SK-N-SH (cell line): ENCODE measurements around the gene SUPT3H. TPM values are rescaled to one million over a fixed set of nuclear protein-coding genes. Genes with fewer than 3 reads are reported as not detected.

Experiments used
- CTCF ChIA-PET: fragments of 300-600, 350-600 bp; formaldehyde crosslinking; extraction: SDS; loops from one replicate; lab custom pipeline; 2021; lab: Yijun Ruan, JAX
- POLR2A ChIA-PET: fragments of 350-600 bp; sonication (Branson Sonifier 250); formaldehyde crosslinking; extraction: SDS; loops from one replicate; lab custom pipeline; 2020; ENCODE audit warnings: antibody characterized with exemption, inconsistent platforms; lab: Yijun Ruan, JAX
- DNase-seq: peaks from one replicate; pipeline ENCODE4 v3.0.0; 2012
- H2AFZ ChIP-seq: fragments of 200-600 bp; sonication (generic); 2 replicates; pipeline ENCODE4 v1.8.1; 2016; ENCODE audit warnings: antibody characterized with exemption, mild to moderate bottlenecking, low read depth
- H3F3A ChIP-seq: fragments of 200-600 bp; sonication (generic); replicated peaks from 2 replicates; pipeline ENCODE3; 2016; ENCODE audit warnings: antibody characterized with exemption, mild to moderate bottlenecking; ENCODE audit not compliant: insufficient read depth
- H3K27ac ChIP-seq, 2 experiments: fragments of 200-500 bp in 1 of 2; fragments of 200-600 bp in 1 of 2; sonication (Bioruptor generic) in 1 of 2; sonication (generic), shearing (Covaris generic) in 1 of 2; 2 replicates each; pipeline versions ENCODE4 v1.5.1 to v1.6.1; 2014 to 2016; ENCODE audit warnings: low read depth in 2 of 2, inconsistent platforms in 1 of 2, low read length in 1 of 2, mild to moderate bottlenecking in 1 of 2, mixed read lengths in 1 of 2
- H3K27me3 ChIP-seq: fragments of 200-600 bp; sonication (generic), shearing (Covaris generic); 2 replicates; pipeline ENCODE4 v1.6.1; 2016; ENCODE audit warnings: mixed run types; ENCODE audit not compliant: insufficient read depth
- H3K36me3 ChIP-seq, 2 experiments: fragments of 200-500 bp in 1 of 2; fragments of 200-600 bp in 1 of 2; sonication (Bioruptor generic) in 1 of 2; sonication (generic) in 1 of 2; replicated peaks in 1 of 2; 2 replicates each; pipeline versions ENCODE3 to v1.5.1; 2014 to 2016; ENCODE audit warnings: low read length in 1 of 2, mild to moderate bottlenecking in 1 of 2; ENCODE audit not compliant: insufficient read depth in 2 of 2, control insufficient read depth in 1 of 2
- H3K4me1 ChIP-seq, 2 experiments: fragments of 200-500 bp in 1 of 2; fragments of 200-600 bp in 1 of 2; sonication (Bioruptor generic) in 1 of 2; sonication (generic), shearing (Covaris generic) in 1 of 2; 2 replicates each; pipeline versions ENCODE4 v1.5.1 to v1.6.1; 2014 to 2016; ENCODE audit warnings: low read depth in 1 of 2, low read length in 1 of 2, mixed run types in 1 of 2; ENCODE audit not compliant: insufficient read depth in 2 of 2, control insufficient read depth in 1 of 2
- H3K4me2 ChIP-seq: fragments of 200-600 bp; sonication (generic), shearing (Covaris generic); 2 replicates; pipeline ENCODE4 v1.6.1; 2017; ENCODE audit warnings: mixed run types
- H3K4me3 ChIP-seq, 2 experiments: fragments of 200-500 bp in 1 of 2; fragments of 200-600 bp in 1 of 2; sonication (Bioruptor generic) in 1 of 2; sonication (generic), shearing (Covaris generic) in 1 of 2; 2 replicates each; pipeline versions ENCODE4 v1.5.1 to v1.8.1; 2014 to 2016; ENCODE audit warnings: low read depth in 2 of 2, inconsistent platforms in 1 of 2, low read length in 1 of 2, mild to moderate bottlenecking in 1 of 2, mixed read lengths in 1 of 2, moderate library complexity in 1 of 2
- H3K79me2 ChIP-seq: fragments of 200-600 bp; sonication (generic); 2 replicates; pipeline ENCODE4 v1.8.1; 2017; ENCODE audit warnings: mild to moderate bottlenecking; ENCODE audit not compliant: insufficient read depth
- H3K9ac ChIP-seq: fragments of 200-600 bp; sonication (generic); 2 replicates; pipeline ENCODE4 v1.6.1; 2017; ENCODE audit warnings: mixed run types
- H3K9me2 ChIP-seq: fragments of 200-600 bp; sonication (generic); 2 replicates; pipeline ENCODE4 v1.6.1; 2017; ENCODE audit warnings: mixed run types
- H3K9me3 ChIP-seq: fragments of 200-600 bp; sonication (generic); 2 replicates; pipeline ENCODE4 v1.6.1; 2017; ENCODE audit warnings: mixed run types, mild to moderate bottlenecking, moderate library complexity
- H4K20me1 ChIP-seq: fragments of 200-600 bp; sonication (generic); 2 replicates; pipeline ENCODE4 v1.6.1; 2017; ENCODE audit warnings: mild to moderate bottlenecking, mixed run types; ENCODE audit not compliant: insufficient read depth
- CHD2 ChIP-seq: fragments of 150-350 bp; IDR thresholded peaks from 2 replicates; pipeline ENCODE4 v1.6.1; 2018; ENCODE audit warnings: low read length; ENCODE audit not compliant: partially characterized antibody
- CTCF ChIP-seq: fragments of 200-600 bp; sonication (generic); IDR thresholded peaks from 2 replicates; pipeline ENCODE4 v1.6.1; 2017; ENCODE audit warnings: antibody characterized with exemption, mild to moderate bottlenecking, moderate library complexity
- EZH2phosphoT487 ChIP-seq: fragments of 200-600 bp; sonication (generic); IDR thresholded peaks from 2 replicates; pipeline ENCODE4 v1.6.1; 2017; ENCODE audit warnings: low read depth, mixed run types, mild to moderate bottlenecking, antibody characterized with exemption, moderate library complexity, borderline replicate concordance
- FOXJ3 ChIP-seq: sonication (generic); formaldehyde crosslinking; IDR thresholded peaks from 2 replicates; pipeline ENCODE4 v1.5.1; 2020; ENCODE audit warnings: mild to moderate bottlenecking, missing genetic modification reagents
- FOXM1 ChIP-seq: IDR thresholded peaks from 2 replicates; pipeline ENCODE4 v1.4.0; 2012; ENCODE audit warnings: low read depth, mild to moderate bottlenecking
- GABPA ChIP-seq: IDR thresholded peaks from 2 replicates; pipeline ENCODE4 v1.4.0; 2012; ENCODE audit warnings: low read depth, mild to moderate bottlenecking
- JUND ChIP-seq: IDR thresholded peaks from 2 replicates; pipeline ENCODE4 v1.4.0; 2012
- NFIC ChIP-seq: IDR thresholded peaks from 2 replicates; pipeline ENCODE4 v1.4.0; 2012; ENCODE audit warnings: borderline replicate concordance
- NRF1 ChIP-seq: IDR thresholded peaks from 2 replicates; pipeline ENCODE4 v1.6.1; 2012; ENCODE audit warnings: low read depth, mild to moderate bottlenecking, low read length
- RXRA ChIP-seq: IDR thresholded peaks from 2 replicates; pipeline ENCODE4 v1.4.0; 2012; ENCODE audit warnings: low read depth, mild to moderate bottlenecking, borderline replicate concordance
- TAF1 ChIP-seq: IDR thresholded peaks from 2 replicates; pipeline ENCODE4 v1.6.1; 2012; ENCODE audit warnings: low read depth, mild to moderate bottlenecking, low read length, moderate library complexity, borderline replicate concordance
- TCF12 ChIP-seq: IDR thresholded peaks from 2 replicates; pipeline ENCODE4 v1.4.0; 2012
- YY1 ChIP-seq: IDR thresholded peaks from 2 replicates; pipeline ENCODE4 v1.4.0; 2012; ENCODE audit warnings: low read depth, mild to moderate bottlenecking
- WGBS: methylation state at CpG from one replicate; pipeline ENCODE4 v1.1.6; 2017; ENCODE audit warnings: low lambda C conversion rate; 5-methylcytosine and 5-hydroxymethylcytosine counted together
- polyA plus RNA-seq, 3 experiments: library from polyadenylated mRNA; depleted of rRNA; stranded (reverse); fragments of >200 nt; gene quantifications; 2 replicates each; pipeline ENCODE4 v1.2.3, GENCODE V29; 2012
- TF ChIP-seq, protein P1 (sequence below): fragments of 150-350 bp; IDR thresholded peaks from 2 replicates; pipeline ENCODE4 v1.6.1; 2016; ENCODE audit warnings: mild to moderate bottlenecking, low read depth, low read length

Gene SUPT3H
- polyA plus RNA-seq, 1 of the 3 experiments (the other 2 are of a cell fraction) = 10.9 TPM

DNA sequence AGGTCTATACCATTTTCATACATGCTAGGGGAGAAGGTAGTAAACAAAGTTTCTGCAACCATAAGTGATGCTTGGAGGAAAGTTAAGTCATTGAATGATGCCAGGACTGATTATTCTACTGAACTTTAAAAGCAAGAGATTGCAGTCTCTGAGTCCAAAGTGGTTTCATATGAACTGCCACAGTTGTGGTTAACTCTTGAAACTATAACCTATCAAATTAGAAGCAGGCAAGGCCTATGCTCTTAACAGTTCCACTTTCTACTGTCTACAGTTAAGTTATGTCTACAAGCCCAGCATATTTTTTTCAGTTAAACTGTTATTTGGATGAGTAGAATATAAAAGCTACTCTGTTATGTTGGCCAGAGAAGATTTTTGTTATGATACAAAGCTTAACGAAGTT is 376.1 kb downstream of the SUPT3H start:
- Histone ChIP-seq H3K4me2 (no peak overlapping the region), H3K79me2 (no peaks in the 10 kb centered on the region), H3K9me2 (no peaks in the 10 kb centered on the region), H4K20me1 (no peaks in the 10 kb centered on the region), H2AFZ (no peak overlapping the region), H3K9ac (no peak overlapping the region), H3K4me3 (no peak overlapping the region), H3F3A (no peaks in the 10 kb centered on the region), H3K27ac (no peak overlapping the region), H3K27me3 (no peaks in the 10 kb centered on the region), H3K36me3 (peaks cover 0 to 7% of the 10 kb centered on the region in 2 experiments), H3K9me3 (no peaks in the 10 kb centered on the region), H3K4me1 (no peaks in the 10 kb centered on the region; a peak in 1 of 4 replicates)
- TF ChIP-seq EZH2phosphoT487 = no peak
- TF ChIP-seq RXRA = no peak
- WGBS = 76% methylated on average over 1 of the region's 1 CpG
- ChIA-PET POLR2A (no interaction called here), CTCF (interaction anchor here (0.6 to 1.6 kb wide), 3 partner anchors 18 to 229 kb away, joined by 3 to 4 read pairs (median 3); no protein-coding TSS in a partner anchor)
- DNase-seq = no peak

DNA sequence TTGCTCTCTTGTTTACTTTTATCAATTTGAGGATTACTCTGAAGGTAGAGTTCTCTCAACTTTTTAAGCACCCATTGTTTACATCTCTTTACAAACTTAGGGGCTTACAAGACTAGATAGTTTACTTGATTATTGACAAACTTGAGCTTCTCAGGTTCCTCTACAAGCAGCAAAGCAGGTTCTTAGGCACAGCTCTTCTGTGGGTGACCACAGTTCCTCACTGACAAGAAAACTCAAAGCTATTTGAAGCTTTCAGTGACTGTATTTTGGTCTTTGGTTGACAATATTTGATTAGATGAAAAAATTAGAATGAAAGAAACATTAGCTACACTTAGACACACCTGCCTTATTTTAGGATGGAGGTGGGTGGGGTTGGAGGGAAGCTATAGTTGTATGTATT is 376.9 kb downstream of the SUPT3H start:
- TF ChIP-seq NRF1 = no peak
- Histone ChIP-seq H3K9me3 (no peaks in the 10 kb centered on the region), H3K4me1 (no peaks in the 10 kb centered on the region; a peak in 1 of 4 replicates), H3K79me2 (no peaks in the 10 kb centered on the region), H3K4me3 (no peak overlapping the region), H3K36me3 (peaks cover 0 to 7% of the 10 kb centered on the region in 2 experiments), H3K4me2 (no peak overlapping the region), H3K27ac (no peak overlapping the region), H3K9ac (no peak overlapping the region), H4K20me1 (no peaks in the 10 kb centered on the region), H3F3A (no peaks in the 10 kb centered on the region), H2AFZ (no peak overlapping the region), H3K27me3 (no peaks in the 10 kb centered on the region), H3K9me2 (no peaks in the 10 kb centered on the region)
- CTCF ChIA-PET = interaction anchor here (0.8 to 1.6 kb wide), 2 partner anchors 11 to 19 kb away, joined by 3 to 4 read pairs; no protein-coding TSS in a partner anchor
- POLR2A ChIA-PET = no interaction called here
- no peak for DNase-seq

DNA sequence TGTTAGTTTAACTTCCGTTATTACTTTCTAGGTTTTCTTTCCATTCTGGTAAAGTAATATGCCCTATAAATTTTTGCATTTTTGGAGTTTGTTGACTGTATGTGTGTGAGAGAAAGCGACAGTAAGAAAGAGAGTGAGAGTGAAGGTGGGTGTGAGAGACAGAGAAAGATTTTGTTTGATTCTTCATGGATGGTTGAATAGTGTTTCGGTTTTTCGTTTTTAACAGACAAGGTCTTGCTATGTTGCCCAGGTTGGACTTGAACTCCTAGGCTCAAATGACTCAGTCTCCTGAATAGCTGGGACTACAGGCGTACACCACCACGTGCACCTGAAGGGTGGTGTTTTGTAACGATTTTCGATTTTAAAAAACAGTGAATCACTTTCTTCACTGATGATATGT is 378.7 kb downstream of the SUPT3H start:
- no peaks in the 10 kb centered on the region for H3K27me3 ChIP-seq
- H3K9me2 ChIP-seq = no peaks in the 10 kb centered on the region
- H3K27ac ChIP-seq = no peak overlapping the region
- TF ChIP-seq JUND (no peak), NFIC (no peak), GABPA (no peak), FOXJ3 (CRISPR knock-in tag) (no peak), CHD2 (no peak), YY1 (no peak), EZH2phosphoT487 (no peak), FOXM1 (no peak), CTCF (no peak), TCF12 (no peak), TAF1 (no peak), RXRA (no peak)
- TF ChIP-seq, protein P1, sequence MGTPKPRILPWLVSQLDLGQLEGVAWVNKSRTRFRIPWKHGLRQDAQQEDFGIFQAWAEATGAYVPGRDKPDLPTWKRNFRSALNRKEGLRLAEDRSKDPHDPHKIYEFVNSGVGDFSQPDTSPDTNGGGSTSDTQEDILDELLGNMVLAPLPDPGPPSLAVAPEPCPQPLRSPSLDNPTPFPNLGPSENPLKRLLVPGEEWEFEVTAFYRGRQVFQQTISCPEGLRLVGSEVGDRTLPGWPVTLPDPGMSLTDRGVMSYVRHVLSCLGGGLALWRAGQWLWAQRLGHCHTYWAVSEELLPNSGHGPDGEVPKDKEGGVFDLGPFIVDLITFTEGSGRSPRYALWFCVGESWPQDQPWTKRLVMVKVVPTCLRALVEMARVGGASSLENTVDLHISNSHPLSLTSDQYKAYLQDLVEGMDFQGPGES = no peak
- 93% methylated on average over 8 of the region's 8 CpGs for WGBS
- no peak overlapping the region for H3K9ac ChIP-seq
- H3K79me2 ChIP-seq = no peaks in the 10 kb centered on the region
- H2AFZ ChIP-seq = no peak overlapping the region
- peaks cover 0 to 7% of the 10 kb centered on the region in 2 experiments for H3K36me3 ChIP-seq
- no peaks in the 10 kb centered on the region for H3F3A ChIP-seq
- H4K20me1 ChIP-seq = no peaks in the 10 kb centered on the region
- no peak overlapping the region for H3K4me3 ChIP-seq
- no peak overlapping the region for H3K4me2 ChIP-seq
- no peaks in the 10 kb centered on the region for H3K9me3 ChIP-seq
- ChIA-PET POLR2A (no interaction called here), CTCF (no interaction called here)
- no peak for DNase-seq
- no peaks in the 10 kb centered on the region; a peak in 1 of 4 replicates for H3K4me1 ChIP-seq
